Liver (tissue), 9 donors: ENCODE measurements around the gene PRKACA. TPM values are rescaled to one million over a fixed set of nuclear protein-coding genes. Genes with fewer than 3 reads are reported as not detected.

Experiments used
- DNase-seq: peaks from one replicate; pipeline ENCODE4 v3.0.0-alpha.2; 2017; ENCODE audit warnings: low spot score
- H3K27ac ChIP-seq, 2 donors: one replicate each; pipeline ENCODE4 v1.7.0; 2013; ENCODE audit warnings: inconsistent platforms in 2 of 2, low read length in 2 of 2, control low read depth in 1 of 2, low read depth in 1 of 2, mild to moderate bottlenecking in 1 of 2
- H3K27me3 ChIP-seq, 4 donors: one replicate each; pipeline versions ENCODE4 v1.6.1 to v1.7.0; 2013; ENCODE audit warnings: low read length in 3 of 4, inconsistent platforms in 1 of 4, mild to moderate bottlenecking in 1 of 4, moderate library complexity in 1 of 4; ENCODE audit not compliant: control insufficient read depth in 4 of 4, insufficient read depth in 4 of 4
- H3K36me3 ChIP-seq, 4 donors: one replicate each; pipeline versions ENCODE4 v1.6.1 to v1.7.0; 2013; ENCODE audit warnings: low read length in 3 of 4, mild to moderate bottlenecking in 3 of 4, low read depth in 1 of 4, moderate library complexity in 1 of 4; ENCODE audit not compliant: control insufficient read depth in 4 of 4, insufficient read depth in 3 of 4
- H3K4me1 ChIP-seq, 4 donors: one replicate each; pipeline versions ENCODE4 v1.6.1 to v1.7.0; 2013; ENCODE audit warnings: low read length in 3 of 4, mild to moderate bottlenecking in 3 of 4, moderate library complexity in 1 of 4; ENCODE audit not compliant: control insufficient read depth in 4 of 4, insufficient read depth in 4 of 4
- H3K4me3 ChIP-seq, 3 donors: one replicate each; pipeline versions ENCODE4 v1.6.1 to v1.7.0; 2013; ENCODE audit warnings: low read length in 3 of 3, control low read depth in 1 of 3, low read depth in 1 of 3, mild to moderate bottlenecking in 1 of 3
- H3K9ac ChIP-seq, 2 donors: one replicate each; pipeline ENCODE4 v1.7.0; 2013; ENCODE audit warnings: low read length in 2 of 2, mild to moderate bottlenecking in 2 of 2, moderate library complexity in 2 of 2, control low read depth in 1 of 2, low read depth in 1 of 2
- H3K9me3 ChIP-seq, 4 donors: one replicate each; pipeline versions ENCODE4 v1.6.1 to v1.7.0; 2013; ENCODE audit warnings: low read length in 3 of 4; ENCODE audit not compliant: control insufficient read depth in 4 of 4
- ATF3 ChIP-seq: IDR thresholded peaks from 2 replicates; pipeline ENCODE4 v1.6.1; 2016; ENCODE audit warnings: antibody characterized with exemption
- CTCF ChIP-seq: fragments of 150-350 bp; IDR thresholded peaks from 2 replicates; pipeline ENCODE4 v1.5.1; 2017; ENCODE audit warnings: improper control_type of control experiment, low read depth, low read length; ENCODE audit not compliant: missing input control
- FOXA2 ChIP-seq: IDR thresholded peaks from 2 replicates; pipeline ENCODE4 v1.6.1; 2016; ENCODE audit warnings: antibody characterized with exemption
- MAX ChIP-seq: IDR thresholded peaks from 2 replicates; pipeline ENCODE4 v1.6.1; 2016; ENCODE audit warnings: antibody characterized with exemption
- RAD21 ChIP-seq, 2 donors: IDR thresholded peaks; 2 replicates each; pipeline ENCODE4 v1.6.1; 2016; ENCODE audit warnings: antibody characterized with exemption in 2 of 2, mild to moderate bottlenecking in 2 of 2
- REST ChIP-seq: IDR thresholded peaks from 2 replicates; pipeline ENCODE4 v1.6.1; 2016; ENCODE audit warnings: antibody characterized with exemption, mild to moderate bottlenecking
- RXRA ChIP-seq, 2 donors: IDR thresholded peaks; 2 replicates each; pipeline ENCODE4 v1.6.1; 2017 to 2018; ENCODE audit warnings: antibody characterized with exemption in 2 of 2, mild to moderate bottlenecking in 1 of 2
- SP1 ChIP-seq: IDR thresholded peaks from 2 replicates; pipeline ENCODE4 v1.6.1; 2018; ENCODE audit warnings: antibody characterized with exemption, mild to moderate bottlenecking
- WGBS: extraction: QIAGEN DNeasy Blood & Tissue Kit; methylation state at CpG from one replicate; pipeline ENCODE4 v1.1.7; 2013; 5-methylcytosine and 5-hydroxymethylcytosine counted together
- polyA plus RNA-seq, 2 donors: library from polyadenylated mRNA; stranded (reverse) in 1 of 2; unstranded in 1 of 2; fragments of 200-250 nt in 1 of 2; fragments of >200 nt in 1 of 2; fragmentation: Nextera tagmentation in 1 of 2; extraction: Ambion mirVana in 1 of 2; gene quantifications; one replicate each; pipeline versions ENCODE4 v1.2.1 to v1.2.3, GENCODE V29; 2013 to 2015
- total RNA-seq, 2 donors: library from RNA; depleted of rRNA; stranded (reverse); fragments of >200 nt; gene quantifications; one replicate each; pipeline ENCODE4 v1.2.3, GENCODE V29; 2014
- donor health status: healthy.
- donor health status: healthy.
- donor health status: healthy.
- donor health status: healthy.
- donor health status: healthy.

PRKACA gene
- total and polyA plus RNA-seq, 4 donors = 15.5 to 72.4 (median 40.2) TPM

- Histone ChIP-seq H3K36me3 (peaks cover 7 to 18% (median 11%) of the 10 kb centered on the region in 4 donors), H3K9me3 (no peaks in the 10 kb centered on the region), H3K4me1 (peaks cover 1 to 41% (median 24%) of the 10 kb centered on the region in 4 donors), H3K27ac (no peak overlapping the region), H3K27me3 (peaks cover 0 to 3% (median 0%) of the 10 kb centered on the region in 4 donors), H3K4me3 (no peak overlapping the region), H3K9ac (no peak overlapping the region)
- no peak for DNase-seq
- TF ChIP-seq RAD21 (IDR thresholded peaks at IDR 0.05) = peak in 1 of 2 donors; percentile 27
- peak; percentile 35 for TF ChIP-seq CTCF
- no peak for TF ChIP-seq MAX
- TF ChIP-seq ATF3 = no peak
- WGBS = 51% methylated on average over 15 of the region's 15 CpGs
These were observed 58.5 kb downstream of the PRKACA start for GRCh38 chr19:14059093-14059480.

- H3K9me3 ChIP-seq = no peaks in the 10 kb centered on the region
- no peak overlapping the region for H3K9ac ChIP-seq
- no peak for DNase-seq
- peaks cover 1 to 41% (median 24%) of the 10 kb centered on the region in 4 donors for H3K4me1 ChIP-seq
- no peak overlapping the region for H3K4me3 ChIP-seq
- peaks cover 0 to 3% (median 0%) of the 10 kb centered on the region in 4 donors for H3K27me3 ChIP-seq
- peaks cover 7 to 23% (median 11%) of the 10 kb centered on the region in 4 donors for H3K36me3 ChIP-seq
- H3K27ac ChIP-seq = no peak overlapping the region
- no peak for TF ChIP-seq RAD21 (IDR thresholded peaks at IDR 0.05)
- TF ChIP-seq FOXA2 = no peak
- no peak for TF ChIP-seq SP1
- no peak for TF ChIP-seq RXRA (IDR thresholded peaks at IDR 0.05)
- TF ChIP-seq REST = no peak
- 62% methylated on average over 17 of the region's 17 CpGs for WGBS
These were observed 59.1 kb downstream of the PRKACA start for GRCh38 chr19:14058182-14059092.
